ENCODE results near the gene RARRES1.

DNA sequence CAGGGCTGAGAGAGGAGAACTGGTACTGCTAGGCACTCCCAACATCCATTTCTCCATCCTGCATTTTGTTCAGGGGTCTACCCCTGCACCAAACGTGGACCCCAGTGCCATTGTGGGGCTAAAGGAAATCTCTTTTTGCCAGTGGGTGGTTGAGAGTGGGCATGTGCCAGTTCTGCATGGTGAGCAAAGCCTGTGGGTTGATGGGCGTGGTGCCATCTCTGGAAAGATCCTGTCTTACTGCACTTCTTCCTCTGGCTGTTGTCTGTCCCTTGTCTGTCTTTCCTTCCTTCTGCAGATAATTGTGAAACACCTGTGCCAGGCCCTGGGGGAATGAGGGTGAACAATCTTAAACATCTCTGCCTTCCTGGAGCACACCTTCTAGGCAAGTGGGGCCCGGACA is 1.4 kb upstream of the RARRES1 start:
- TF ChIP-seq, protein P1, sequence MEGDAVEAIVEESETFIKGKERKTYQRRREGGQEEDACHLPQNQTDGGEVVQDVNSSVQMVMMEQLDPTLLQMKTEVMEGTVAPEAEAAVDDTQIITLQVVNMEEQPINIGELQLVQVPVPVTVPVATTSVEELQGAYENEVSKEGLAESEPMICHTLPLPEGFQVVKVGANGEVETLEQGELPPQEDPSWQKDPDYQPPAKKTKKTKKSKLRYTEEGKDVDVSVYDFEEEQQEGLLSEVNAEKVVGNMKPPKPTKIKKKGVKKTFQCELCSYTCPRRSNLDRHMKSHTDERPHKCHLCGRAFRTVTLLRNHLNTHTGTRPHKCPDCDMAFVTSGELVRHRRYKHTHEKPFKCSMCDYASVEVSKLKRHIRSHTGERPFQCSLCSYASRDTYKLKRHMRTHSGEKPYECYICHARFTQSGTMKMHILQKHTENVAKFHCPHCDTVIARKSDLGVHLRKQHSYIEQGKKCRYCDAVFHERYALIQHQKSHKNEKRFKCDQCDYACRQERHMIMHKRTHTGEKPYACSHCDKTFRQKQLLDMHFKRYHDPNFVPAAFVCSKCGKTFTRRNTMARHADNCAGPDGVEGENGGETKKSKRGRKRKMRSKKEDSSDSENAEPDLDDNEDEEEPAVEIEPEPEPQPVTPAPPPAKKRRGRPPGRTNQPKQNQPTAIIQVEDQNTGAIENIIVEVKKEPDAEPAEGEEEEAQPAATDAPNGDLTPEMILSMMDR (conservative IDR thresholded peaks at IDR 0.05): no peak
- no peak for TF ChIP-seq EZH2 (IDR thresholded peaks at IDR 0.05; ENCODE audit: low read depth)
